GM12874 (cell line): ENCODE data around the gene SBK1.
A peak's percentile ranks its signal among the peaks of the same experiment; 100 is the strongest.
"Not testable (repeated sequence)": the region's sequence is repeated elsewhere in the genome, so short reads cannot be mapped to it uniquely, and the experiment has no call there.

Source experiments
- CTCF ChIP-seq: IDR thresholded peaks from 2 replicates; pipeline ENCODE4 v1.5.1; 2011; ENCODE audit warnings: low read depth, mild to moderate bottlenecking, control low read depth, low read length, moderate library complexity; ENCODE audit not compliant: insufficient read depth

Gene SBK1

GRCh38 chr16:28324887-28325279 is 32.6 kb downstream of the SBK1 start:
- TF ChIP-seq CTCF = no peak

GRCh38 chr16:28326881-28327610 is 34.7 kb downstream of the SBK1 start:
- peak; percentile 96 for TF ChIP-seq CTCF

- not testable (repeated sequence) for TF ChIP-seq CTCF
Observed at GRCh38 chr16:28363408-28363807, 71.1 kb downstream of the SBK1 start, which contains the start of gene NPIPB6. TSS of gene NPIPB6 (minus strand) at chr16:28363508. CDS start at chr16:28362822, 686 bp downstream.
